HEK293T (cell line): ENCODE measurements around the gene MEAK7.

Source experiments
- BHLHE40 ChIP-seq: fragments of 450-650 bp; IDR thresholded peaks from 2 replicates; pipeline ENCODE4 v1.6.1; 2016; ENCODE audit warnings: mild to moderate bottlenecking, moderate library complexity, borderline replicate concordance
- ELF4 ChIP-seq: fragments of 450-650 bp; IDR thresholded peaks from 2 replicates; pipeline ENCODE4 v1.6.1; 2017; ENCODE audit warnings: antibody characterized with exemption
- FOXK2 ChIP-seq: fragments of 450-650 bp; IDR thresholded peaks from 2 replicates; pipeline ENCODE4 v1.6.1; 2016; ENCODE audit warnings: mild to moderate bottlenecking
- TARDBP ChIP-seq: fragments of 450-650 bp; IDR thresholded peaks from 2 replicates; pipeline ENCODE4 v1.6.1; 2016

GRCh38 chr16:84513666-84514065 is 9.2 kb upstream of the MEAK7 start:
- TF ChIP-seq FOXK2 (no peak), ELF4 (no peak), BHLHE40 (no peak), TARDBP (no peak)
